GM19468 (cell line): ENCODE measurements around the gene SLC25A18.
"Not testable (repeated sequence)": the region's sequence is repeated elsewhere in the genome, so short reads cannot be mapped to it uniquely, and the experiment has no call there.

Experiments
- ATAC-seq: cut with Tn5 transposase; IDR thresholded peaks from one replicate; pipeline ENCODE4 v1.9.1; 2021; ENCODE audit warnings: mild to moderate bottlenecking, moderate library complexity, moderate number of reproducible peaks; ENCODE audit not compliant: unreplicated experiment; ENCODE audit errors: extremely low read depth

SLC25A18 gene

DNA sequence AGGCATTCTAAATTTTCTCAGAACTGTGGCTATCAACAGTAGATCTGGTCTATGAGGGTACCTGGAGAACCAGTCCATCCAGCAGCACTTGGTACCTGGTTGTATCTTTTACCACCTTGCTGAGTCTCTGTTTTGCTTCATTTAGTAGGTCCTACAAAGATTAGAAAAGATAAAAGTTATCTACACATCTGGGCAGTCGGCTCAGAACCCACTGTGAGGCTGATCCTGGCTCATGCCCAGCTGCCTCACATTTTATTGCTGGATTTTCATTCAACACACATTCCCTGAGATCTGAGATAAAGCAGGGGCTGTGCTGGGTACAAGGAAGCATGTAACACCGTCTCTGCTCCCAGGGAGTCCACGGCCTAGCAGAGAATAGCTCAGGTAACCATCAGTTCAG, 37.7 kb downstream of the SLC25A18 start:
- ATAC-seq, result no peak

DNA sequence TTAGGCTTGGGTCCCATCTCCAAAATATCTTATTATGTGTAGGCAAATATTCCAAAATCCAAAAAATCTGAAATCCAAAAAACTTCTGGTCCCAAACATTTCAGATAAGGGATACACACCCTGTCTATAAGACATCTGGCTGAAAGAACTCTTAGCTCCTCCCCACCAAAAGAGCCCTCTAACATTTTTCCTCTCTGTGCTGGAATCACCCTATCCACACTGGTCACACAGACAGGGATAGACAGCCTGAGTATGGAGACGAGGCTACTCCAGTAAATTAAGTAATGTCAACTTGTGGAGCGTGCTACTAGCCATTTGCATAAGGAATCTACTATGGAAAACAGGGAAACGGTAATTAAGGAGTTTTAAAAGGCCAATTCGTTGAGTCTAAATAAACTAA, 40.4 kb downstream of the SLC25A18 start:
- ATAC-seq, result no peak

DNA sequence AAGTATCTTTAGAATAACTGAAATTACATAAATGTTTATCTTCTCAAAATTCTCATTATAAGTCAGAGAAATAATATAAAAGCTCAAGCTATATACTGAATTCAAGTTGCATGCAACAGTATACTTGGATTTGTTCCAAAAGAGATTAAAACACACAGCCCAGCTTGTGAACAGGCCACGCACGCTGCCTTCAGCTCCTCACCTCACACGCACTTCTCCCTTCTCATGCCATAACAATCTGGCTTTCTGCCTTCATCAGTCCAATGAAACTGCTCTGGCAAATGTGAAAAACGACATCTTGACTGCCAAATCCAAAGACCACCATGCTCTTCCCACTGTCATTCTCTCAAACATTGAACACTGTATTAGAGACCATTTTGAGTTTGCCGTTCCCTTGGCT, 43.2 kb downstream of the SLC25A18 start:
- no peak for ATAC-seq

DNA sequence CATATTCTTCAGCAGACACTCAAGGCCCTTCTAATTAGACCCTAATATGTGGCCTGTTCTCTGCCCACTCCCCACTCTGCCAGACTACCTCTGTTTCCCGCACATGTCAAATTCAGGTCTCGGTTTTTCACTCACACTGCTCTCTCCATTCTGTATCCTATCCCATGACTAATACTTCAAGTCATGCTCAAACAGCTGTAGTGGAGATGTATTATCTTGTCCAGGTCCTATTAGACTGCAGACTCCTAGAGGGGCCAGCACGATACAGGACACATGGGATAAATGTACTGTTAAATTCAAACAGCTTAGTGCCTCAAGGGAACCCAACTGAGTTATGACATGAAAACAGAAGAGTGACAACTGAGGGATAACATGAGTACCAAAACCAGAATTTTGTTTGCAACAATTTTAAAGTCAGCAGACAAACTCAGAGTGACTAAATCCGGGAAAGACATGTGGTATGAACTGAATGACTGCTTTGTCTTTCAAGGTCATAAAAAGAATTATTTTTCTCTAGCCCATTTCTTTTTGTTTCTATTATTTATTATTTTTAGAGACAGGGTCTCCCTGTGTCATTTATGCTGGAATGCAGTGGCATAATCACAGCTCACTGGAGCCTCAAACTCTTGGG, 44.7 kb downstream of the SLC25A18 start:
- ATAC-seq, result no peak

DNA sequence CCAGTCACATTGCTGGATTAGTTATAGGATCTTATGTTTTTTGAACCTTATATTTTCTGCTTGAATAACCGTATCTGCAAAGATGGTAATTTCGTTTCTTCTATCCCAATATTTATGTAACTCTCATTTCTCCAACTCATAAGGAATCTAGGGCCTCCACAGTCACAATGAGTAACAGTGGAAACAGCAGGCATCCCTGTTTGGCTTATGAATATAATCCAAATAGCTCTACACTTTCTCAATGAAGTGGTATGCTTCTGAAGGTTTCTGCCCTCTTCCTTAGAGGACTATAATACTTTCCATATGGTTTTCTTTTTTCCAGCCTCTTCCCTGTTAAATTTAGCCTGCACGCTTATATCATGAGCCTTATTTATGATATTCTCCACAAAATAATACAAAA, 48.8 kb downstream of the SLC25A18 start:
- no peak for ATAC-seq

DNA sequence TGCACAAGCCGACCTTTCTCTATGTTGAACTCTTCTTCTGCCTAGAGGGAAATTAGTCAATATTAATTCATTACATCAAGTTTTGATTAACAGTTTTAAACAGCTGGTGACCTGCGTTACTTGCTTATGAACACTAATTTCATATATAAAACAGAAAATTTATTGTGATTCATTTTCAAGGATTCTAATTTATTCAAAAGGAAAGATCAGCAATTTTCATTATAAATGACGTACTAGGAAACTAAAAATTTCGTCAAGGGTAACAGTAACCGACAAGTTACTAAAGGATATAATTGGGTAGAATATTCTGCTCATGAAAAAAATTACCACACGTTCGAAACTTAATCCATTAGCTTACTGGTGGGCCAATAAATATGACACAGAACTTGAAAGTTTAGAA, 50.0 kb downstream of the SLC25A18 start:
- no peak for ATAC-seq

DNA sequence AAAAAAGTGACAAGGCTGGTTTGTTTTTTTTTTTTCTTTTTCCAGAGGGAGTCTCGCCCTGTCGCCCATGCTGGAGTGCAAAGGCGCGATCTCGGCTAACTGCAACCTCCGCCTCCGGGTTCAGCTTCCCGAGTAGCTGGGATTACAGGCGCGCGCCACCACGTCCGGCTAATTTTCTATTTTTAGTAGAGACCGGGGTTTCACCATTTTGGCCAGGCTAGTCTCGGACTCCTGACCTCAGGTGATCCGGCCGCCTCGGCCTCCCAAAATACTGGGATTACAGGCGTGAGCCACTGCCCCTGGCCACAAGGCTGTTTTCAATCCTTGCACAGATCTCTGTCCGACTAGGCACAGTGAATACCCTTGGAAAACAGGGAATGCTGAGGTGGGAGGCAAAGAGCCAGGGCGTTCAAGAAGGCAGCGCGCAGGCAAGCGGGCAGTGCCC, 64.7 kb downstream of the SLC25A18 start:
- no peak for ATAC-seq

DNA sequence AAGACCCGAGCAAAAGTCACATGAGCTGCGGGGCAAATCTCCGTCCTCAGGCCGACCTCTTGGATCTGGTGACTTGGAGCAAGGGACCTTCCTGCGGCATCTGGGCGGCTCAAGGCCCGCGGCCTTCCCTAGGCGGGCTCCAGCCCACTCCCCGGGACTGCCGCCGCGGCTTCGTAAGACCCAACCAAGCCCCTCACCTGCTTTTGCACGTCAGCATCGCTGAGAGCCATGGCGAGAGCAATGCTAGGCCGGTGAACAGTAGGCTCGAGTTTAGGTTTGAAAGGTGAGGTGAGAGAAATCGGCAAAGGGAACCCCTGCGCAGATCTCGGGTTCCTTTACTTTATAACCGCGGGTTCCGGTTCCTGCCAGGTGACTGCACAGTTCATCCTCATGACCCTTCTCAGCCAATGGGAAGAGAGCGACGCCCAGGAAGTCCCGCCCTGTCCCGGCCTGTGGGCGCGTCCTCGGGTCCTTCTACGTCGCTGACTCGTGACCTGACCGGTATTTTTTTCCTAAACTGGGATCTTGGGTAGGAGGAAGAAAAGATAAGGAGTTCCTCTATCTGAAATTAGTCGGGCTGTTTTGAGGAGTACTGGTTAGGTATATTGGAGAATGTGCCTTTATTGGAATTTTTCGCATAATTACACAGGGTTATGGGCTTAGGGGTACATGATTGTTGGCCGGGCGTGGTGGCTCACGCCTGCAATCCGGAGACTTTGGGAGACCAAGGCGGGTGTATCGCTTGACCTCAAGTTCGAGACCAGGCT, 65.3 kb downstream of the SLC25A18 start, which contains the start of gene ATP6V1E1:
Gene ATP6V1E1 (minus strand): TSS at position 344 of the 767 bp plus-strand sequence. CDS start 114 bp downstream, at position 230.
- peak; percentile 81 for ATAC-seq

DNA sequence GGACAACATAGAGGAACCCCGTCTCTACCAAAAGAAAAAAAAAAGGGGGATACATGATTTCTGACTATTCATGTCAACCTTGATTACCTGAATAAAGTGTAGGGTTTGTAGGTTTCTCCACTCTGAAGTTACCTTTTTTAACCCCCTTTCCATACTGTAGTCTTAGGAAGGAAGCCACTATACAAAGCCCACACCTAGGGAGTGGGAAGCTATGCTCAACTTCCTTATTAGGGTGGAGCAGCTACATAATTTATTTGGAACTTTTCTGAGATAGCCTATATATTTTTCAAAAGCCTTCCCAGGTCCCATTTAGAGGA, 65.8 kb downstream of the SLC25A18 start:
- no peak for ATAC-seq

DNA sequence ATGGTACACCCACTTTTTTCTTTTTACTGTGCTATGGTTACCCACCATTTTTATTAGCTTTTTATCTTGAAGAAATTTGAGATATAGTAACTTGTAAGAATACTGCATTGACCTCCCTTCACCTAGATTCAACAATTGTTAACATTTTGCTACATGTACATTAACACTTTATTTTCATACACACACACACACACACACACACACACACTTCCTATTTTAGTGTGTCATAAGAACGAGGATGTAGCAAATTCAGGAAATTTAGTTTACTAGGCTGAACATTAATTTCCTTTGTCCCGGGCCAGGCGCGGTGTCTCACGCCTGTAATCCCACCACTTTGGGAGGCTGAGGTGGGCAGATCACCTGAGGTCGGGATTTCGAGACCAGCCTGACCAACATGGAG, 66.3 kb downstream of the SLC25A18 start:
- ATAC-seq, result no peak

DNA sequence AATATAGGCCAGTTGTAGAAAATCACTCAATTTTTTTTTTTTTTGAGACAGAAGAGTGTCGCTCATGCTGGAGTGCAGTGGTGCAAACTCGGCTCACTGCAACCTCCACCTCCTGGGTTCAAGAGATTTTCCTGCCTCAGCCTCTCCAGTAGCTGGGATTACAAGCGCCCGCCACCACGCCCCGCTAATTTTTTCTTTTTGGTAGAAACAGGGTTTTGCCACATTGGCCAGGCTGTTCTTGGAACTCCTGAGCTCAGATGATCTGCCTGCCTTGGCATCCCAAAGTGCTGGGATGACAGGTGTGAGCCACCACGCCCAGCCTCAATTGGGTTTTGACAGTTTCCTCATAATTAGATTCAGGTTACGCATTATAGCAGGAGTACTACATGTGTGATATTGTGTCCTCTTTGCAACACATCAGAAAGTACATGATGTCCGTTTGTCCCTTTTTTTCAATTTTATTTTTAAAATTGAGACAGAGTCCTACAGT, 67.8 kb downstream of the SLC25A18 start:
- ATAC-seq, result no peak

DNA sequence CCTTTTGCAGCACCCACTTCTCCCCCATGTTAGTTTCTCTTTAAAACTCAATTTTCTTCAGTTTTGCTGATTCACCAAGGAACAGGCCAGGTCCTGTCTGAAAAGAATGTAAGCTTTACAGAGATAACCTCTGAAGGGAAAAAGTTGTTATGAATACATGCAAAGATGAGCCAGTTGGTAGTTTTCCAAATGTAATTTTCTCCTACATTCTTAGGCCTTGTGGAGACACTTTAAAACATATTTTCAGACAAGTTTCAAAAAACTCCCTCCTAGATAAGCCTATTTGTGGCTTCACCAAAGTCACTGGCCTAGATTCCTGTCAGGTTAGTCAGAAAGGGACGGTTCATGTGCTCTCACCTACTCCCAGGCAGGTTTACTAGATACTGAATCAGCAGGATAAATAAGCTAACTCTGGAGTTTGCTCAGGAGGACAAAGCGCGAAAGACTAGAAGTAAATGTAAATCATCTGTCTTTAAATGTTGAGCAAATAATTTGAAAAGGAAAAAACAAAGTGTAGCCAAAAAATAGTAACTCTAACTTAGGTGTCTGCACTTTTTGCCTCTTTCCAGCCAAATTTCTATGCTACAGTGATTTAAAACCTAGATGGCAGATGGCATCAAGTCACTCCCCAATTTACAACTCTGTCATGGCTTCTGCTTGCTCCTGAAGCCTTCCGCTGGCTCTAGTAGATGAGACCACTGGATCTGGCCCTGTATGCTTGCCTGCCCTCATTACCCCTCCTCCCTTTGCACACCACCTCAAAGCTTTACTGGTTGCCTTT, 70.1 kb downstream of the SLC25A18 start:
- ATAC-seq, result no peak

DNA sequence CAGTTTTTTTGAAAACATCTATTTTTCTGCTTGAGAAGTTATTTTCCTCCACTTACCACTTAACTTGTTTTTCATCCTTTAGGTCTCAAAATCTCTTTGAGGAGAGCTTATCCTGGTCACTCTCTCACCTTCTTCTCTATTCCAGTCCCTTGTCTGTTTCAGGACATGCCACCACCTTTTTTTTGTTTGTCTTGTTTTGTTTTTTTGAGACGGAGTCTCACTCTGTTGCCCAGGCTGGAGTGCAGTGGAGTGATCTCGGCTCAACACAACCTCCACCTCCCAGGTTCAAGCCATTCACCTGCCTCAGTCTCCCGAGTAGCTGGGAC, 70.7 kb downstream of the SLC25A18 start:
- no peak for ATAC-seq

DNA sequence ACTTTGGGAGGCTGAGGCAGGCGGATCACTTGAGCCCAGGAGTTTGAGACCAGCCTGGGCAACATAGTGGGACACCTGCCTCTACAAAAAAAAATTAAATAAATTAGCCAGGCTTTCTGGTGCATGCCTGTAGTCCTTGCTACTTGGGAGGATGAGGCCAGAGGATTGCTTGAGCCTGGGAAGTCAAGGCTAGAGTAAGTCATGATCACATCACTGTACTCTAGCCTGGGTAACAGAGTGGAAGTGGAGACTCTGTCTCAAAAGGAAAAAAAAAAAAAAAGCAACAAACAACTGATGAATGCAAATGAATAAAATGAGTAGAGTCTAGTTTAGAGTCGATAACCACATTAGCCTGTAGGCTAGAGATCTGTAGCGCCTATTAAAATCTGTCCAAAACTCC, 71.4 kb downstream of the SLC25A18 start:
- ATAC-seq, result no peak

DNA sequence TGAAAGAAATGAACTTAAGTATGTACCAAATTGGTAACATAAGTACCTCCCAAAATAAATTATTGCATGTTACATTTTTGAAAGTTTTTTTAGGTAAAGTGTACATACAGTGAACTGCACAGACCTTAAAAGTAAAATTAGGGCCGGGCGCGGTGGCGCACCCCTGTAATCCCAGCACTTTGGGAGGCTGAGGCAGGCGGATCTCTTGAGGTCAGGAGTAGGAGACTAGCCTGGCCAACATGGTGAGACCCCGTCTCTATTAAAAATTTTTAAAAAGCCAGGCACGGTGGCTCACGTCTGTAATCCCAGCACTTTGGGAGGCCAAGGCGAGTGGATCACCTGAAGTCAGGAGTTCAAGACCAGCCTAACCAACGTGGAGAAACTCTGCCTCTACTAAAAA, 73.6 kb downstream of the SLC25A18 start:
- not testable (repeated sequence) for ATAC-seq

DNA sequence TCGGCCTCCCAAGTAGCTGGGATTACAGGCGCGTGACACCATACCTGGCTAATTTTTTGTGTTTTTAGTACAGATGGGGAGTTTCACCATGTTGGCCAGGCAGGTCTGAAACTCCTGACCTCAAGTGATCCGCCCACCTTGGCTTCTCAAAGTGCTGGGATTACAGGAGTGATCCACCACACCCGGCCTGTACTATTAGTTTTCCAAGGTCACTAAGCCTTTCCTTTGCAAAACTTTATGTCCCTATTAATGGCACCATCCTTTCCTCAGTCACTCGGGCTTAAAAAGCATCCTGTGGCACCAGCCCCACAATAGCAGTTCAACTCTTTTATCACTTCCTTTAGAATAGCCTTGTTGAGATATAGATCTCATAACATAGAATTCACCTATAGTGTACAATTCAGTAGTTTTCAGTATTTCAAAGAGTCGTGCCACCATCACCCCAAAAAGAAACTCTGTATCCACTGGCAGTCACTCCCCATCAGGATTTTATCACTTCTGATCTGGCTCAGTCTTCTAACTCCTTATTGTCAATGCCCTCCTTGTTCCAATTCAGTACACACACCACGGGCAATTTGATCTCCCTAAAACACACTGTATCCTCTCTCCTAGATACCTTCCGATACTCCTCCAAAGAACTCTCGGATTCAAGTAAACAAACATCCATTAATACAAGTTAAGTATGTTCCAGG, 74.3 kb downstream of the SLC25A18 start:
- ATAC-seq, result no peak

DNA sequence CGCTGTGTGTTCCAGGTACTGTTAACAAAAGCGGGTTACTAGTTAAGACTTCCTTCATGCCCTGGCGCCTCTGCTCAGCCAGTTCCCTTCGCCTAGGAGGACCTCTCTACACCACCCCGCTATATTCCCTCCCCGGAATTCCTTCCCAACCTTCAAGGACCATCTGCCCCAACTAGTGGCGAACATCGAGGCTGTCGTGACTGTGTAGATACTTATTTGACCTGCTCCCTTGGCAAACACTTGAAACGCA, 74.8 kb downstream of the SLC25A18 start:
- no peak for ATAC-seq

DNA sequence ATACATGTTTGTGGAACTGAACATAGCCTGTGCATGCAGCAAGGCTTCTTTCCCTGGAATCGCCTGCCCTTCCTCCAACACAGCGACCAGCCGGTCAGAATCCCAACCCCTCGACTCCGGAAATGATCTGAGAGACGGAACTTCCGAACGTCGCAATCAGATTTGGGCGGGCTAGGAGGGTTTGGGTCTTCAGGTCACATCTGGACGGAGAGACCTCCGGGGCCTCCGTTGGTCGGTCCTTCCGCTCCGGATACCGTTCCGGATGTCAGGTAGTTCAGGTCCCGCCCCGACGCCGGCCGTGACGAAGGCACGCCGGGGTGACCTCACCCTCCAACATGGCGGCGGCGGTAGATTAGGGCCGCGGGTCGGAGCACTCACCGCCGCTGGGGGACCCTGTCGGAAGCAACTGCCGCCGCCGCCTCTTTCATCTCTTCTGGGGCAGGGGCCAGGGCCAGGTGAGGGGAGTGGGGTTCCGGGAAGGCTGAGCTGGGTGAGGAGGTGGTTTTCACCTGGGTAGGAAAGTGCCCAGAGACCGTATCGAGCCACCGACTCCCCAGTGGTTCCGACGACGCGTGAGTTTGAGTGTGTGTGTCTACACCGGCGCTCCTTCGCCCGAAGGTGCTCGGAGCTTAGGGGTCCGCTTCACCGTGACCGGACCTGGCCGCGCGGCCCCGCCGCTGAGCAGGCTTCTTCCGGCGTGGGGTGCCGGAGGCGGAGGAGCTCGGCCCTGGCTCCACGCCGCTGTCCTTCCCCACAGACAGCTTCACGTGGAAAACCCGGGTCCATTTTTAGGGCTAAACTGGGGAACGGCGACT, 75.3 kb downstream of the SLC25A18 start, which contains the start of gene BCL2L13:
Gene BCL2L13 (plus strand): TSS at position 326 of the 815 bp plus-strand sequence. CDS start 16,955 bp downstream, outside the sequence.
- peak; percentile 76 for ATAC-seq

DNA sequence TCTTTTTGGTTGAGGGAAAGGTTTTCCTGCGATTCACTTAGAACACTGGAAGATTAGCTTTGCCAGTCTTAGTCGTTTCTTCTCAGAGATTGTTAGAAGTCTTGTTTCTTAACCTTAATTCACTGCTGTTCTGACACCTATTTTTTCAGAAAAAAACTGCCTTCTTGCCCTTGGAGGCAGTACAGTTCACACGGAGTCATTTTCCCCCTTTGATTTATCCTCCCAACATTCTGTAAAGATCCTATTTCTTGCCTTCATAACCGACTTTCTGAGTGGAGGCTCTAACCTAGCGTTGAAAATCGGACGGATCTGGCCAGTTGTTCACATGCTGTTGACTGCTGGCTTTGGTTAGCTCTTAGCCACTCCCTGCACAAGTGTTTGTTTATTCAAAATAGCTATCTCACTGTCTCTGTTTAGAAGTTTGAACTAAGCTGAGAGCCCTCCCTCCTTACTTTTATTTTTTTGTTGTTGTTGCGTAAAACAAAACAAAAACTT, 76.0 kb downstream of the SLC25A18 start:
- ATAC-seq, result no peak
